GM19193 (cell line): ENCODE results near the gene CAMKK1.

Experiments
- POLR2A ChIP-seq: IDR thresholded peaks from 4 replicates; pipeline ENCODE4 v1.6.1; 2011; ENCODE audit not compliant: insufficient read depth, insufficient read length; ENCODE audit errors: extremely low read depth

The CAMKK1 gene

GRCh38 chr17:3875317-3875716 lies 17.5 kb downstream of the CAMKK1 start:
- TF ChIP-seq POLR2A = no peak

DNA sequence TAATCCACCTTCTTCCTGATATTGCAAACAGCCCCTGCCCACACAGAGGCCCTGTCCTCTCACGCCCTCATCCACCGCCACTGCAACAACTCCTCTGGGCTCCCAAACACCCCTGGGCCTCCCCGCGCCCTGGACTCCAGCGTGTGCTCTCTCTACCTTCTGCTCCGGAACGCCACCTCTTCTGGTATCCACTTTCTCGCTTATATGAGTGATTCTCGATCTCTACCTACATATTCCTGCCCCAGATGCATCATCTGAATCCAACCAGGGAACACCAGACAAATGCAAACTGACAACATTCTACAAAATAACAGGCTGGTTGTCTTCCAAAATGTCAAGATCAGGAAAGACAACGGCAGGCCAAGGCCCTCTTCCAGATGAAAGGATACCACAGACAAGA lies 19.0 kb downstream of the CAMKK1 start:
- no peak for TF ChIP-seq POLR2A

DNA sequence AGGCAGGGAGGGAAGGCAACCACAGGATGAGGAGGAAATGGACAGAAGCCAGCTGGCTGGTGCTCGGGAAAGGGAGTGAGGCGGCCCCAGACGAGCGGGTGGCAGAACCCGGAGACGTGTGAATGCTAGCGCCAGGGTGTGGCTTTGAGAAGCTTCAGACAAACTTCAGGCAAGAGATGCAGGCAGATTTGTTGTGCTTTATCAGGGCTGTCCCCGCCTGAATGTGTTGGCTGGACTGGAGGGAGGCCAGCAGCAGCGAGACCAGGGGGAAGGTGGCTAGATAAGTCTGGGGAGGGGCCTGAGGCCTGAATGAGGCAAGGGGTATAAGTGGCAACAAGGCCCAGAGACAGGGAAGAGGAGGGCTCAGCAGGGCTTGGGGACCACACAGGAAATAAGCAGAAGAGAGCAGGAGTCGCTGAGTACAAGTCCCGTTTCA lies 22.0 kb downstream of the CAMKK1 start:
- TF ChIP-seq POLR2A = no peak

DNA sequence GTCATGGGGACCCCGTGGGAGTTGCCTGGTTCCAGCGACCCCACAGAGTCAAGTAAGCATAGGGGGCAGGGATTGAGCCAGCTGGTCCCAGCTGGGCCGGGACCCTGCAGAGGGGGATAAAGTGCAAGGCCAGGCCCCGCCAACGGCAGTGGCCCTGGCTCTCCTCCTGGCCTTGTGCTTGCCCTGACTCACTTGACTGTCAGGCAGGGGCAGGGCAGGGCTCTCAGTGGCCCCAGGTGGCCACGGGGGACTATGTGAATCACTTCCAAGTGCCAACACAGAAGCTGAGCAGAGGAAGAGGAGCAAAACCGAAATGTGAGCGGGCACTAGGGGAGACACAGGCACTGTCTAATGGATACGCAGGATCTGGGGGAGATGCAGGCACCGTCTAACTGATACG lies 25.2 kb downstream of the CAMKK1 start:
- no peak for TF ChIP-seq POLR2A

- no peak for TF ChIP-seq POLR2A
Measured at GRCh38 chr17:3867106-3867505, 25.7 kb downstream of the CAMKK1 start.

GRCh38 chr17:3866276-3866675 lies 26.6 kb downstream of the CAMKK1 start:
- TF ChIP-seq POLR2A = no peak

DNA sequence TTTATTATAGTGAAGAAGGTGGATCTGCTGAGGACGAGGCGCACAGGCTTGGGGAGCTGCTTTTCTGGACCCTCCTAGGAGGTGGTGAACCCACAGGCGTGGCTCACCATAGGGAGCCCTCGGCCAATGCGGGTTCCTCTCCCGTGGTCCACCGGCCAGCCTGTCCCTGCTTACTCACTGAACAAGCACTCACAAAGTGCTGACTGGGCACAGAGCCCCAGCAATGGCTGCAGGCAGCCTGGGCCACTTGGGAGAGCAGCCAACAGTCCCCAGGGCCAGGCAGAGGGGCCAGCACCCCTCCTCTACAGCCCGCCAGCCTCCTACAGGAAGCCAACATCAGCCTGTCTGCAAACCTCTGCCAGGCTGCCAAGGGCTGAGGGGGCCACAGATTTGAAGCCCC lies 27.7 kb downstream of the CAMKK1 start:
- TF ChIP-seq POLR2A = no peak

DNA sequence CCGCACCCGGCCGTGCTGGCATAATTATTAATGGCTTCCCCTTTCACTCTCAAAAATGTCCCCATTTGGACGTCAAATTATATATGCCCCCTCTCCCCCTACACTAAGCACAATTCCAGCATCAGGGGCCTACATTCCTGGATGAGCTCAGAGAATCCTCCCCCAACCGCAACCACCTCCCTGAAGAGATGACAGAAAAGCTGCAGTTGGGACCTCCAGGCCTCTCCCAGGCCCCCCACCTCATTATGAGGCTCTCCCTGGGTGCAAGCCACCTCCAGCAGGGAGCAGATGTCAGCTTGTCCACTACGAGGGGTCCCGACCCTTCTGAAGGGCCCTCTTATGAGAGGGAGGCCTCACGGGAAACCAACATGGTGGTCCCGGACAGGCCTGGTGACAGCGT lies 28.3 kb downstream of the CAMKK1 start:
- TF ChIP-seq POLR2A = no peak

DNA sequence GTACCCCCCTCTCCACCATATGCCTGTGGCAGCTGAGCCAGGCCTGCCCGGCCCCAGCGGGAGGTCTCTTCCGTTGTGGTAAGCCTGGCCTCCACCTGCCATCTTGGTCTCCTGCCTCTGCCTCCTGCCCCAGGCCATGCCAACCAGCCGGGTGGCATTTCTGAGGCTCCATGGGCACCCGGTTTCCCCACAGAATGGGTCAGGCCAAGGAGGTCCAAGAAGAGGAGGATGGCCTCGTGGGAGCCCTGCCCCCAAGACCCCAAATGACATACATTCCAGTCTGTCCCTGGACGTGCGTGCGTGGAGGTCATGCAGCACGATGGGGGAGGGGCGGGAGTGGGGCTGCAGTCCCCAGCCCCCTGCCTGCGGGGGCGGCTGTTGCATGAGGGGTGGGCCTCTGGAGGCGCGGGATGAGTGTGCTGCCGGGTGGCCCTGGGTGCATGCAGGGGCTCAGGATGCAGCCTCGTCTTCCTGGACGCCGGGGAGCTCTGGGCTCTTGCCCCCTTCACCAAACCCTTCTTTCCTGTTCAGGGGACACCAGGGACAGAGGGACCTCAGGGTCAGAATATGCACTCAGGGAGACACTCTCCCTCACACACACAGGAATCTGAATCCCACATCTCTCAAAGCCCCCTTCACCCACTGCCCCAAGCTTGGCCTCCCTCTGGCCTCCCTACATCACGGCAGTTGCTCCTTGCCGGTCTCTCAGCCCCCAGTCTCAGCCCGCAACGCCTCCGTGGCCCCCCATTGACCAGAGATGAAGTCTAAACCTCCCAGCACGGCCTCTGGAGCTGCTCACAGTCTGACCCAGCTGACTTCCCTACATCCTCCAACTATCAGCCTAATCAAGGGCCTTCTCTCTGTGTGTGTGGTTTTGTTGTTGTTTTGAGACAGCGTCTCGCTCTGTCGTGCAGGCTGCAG lies 30.8 kb downstream of the CAMKK1 start:
- TF ChIP-seq POLR2A = no peak

DNA sequence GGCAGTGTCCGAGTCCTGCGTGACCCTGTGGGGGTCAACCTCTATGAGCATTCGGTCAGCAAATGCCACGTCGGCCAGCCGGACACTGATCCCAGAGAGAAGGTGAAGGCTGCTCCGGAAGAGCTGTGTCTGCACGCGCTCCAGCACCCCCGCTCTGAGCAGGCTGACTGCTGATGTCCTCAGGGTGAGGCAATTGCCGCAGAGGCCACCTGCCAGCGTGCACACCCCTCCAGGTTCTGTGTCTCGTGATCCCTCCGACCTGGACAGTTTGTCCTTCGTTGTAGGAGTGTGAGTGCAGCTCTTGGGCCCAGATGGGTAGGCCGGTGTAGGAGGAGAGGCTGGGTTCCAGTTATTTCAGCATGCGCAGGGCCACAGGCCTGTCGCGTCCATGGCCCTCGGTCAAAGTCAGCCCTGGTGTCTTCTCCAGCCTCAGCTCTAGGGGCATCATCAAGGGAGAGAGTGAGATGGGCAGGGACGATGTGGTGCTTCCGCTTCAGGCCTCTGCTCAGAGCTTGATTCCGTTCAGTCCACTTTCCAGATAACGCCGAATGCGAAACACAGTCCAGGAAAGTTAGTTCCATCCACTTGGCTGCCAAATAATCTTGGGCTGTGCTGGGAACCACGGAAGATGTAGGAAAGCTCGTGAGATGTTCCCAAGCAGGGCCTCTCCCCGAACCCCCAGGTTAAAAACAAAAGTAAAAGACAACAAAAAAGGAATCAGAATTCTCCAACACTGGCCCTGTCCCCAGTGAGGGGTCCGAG lies 31.7 kb downstream of the CAMKK1 start:
- no peak for TF ChIP-seq POLR2A

DNA sequence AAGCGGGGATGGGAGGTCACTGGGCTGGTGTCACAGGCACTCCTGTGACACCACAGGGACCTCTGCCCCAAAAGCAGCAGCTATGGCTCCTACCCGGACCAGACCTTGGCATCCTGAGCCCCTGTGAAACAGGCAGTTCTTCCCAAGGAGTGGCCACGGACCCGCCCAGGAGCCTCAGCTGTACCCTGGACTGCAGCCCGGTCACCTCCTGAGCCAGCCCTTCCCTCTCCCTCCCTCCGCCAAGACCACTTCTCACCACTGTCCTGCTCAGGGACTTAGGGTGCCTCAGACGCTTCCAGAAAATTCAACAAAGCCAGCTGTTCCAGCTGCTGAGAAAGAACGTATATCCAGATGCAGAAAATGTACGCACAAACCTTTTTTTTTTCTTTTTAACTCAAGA lies 32.9 kb downstream of the CAMKK1 start:
- no peak for TF ChIP-seq POLR2A

- no peak for TF ChIP-seq POLR2A
Measured at GRCh38 chr17:3857261-3858105, 35.4 kb downstream of the CAMKK1 start.

- no peak for TF ChIP-seq POLR2A
Measured at GRCh38 chr17:3852561-3852960, 40.3 kb downstream of the CAMKK1 start.

DNA sequence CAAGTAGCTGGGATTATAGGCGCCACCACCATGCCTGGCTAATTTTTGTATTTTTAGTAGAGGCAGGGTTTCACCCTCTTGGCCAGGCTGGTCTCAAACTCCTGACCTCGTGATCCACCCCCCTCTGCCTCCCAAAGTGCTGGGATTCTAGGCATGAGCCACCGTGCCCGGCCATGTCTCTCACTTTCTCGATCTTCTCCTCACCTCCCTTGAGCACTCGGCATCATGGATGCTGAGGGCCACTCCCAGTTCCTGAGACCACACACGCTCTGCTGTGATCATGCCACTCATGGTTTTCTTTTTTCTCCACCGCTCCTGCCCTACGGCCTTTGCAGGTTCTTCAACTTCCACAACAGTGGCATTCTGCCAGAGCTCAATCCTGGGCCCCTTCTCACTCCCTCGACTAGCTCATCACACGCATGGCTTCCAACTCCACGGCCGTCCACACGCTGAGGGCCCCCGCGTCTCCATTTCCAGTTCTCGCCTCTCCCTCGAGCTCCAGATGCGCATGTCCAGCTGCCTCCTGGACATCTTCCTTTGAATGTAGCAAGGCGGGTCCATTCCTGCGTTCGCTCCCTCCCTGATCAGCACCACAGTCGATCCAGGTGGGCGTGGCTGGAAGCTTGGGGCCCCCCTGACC lies 41.3 kb downstream of the CAMKK1 start:
- no peak for TF ChIP-seq POLR2A

- TF ChIP-seq POLR2A = no peak
Measured at GRCh38 chr17:3848229-3848835, 44.5 kb downstream of the CAMKK1 start.

DNA sequence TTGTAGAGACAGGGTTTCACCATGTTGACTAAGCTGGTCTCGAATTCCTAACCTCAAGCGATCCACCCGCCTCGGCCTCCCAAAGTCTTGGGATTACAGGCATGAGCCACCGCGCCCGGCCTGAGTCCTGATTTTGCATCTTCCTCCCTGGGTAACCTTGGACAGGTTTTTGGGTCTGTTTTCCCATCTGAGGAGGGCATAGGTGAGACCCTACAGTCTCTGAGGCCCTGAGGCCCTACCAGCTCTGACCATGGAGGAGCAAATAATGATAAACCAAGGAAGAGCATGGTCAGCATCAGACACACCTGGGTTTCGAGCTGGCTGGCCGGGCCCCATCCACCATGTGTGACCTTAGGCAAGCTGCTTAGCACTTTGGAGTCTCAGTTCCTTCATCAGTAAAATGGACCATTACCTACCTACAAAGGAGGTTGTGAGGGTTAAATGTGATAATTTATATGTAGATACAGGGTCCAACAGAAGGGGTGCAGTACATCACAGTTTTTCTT lies 45.6 kb downstream of the CAMKK1 start:
- no peak for TF ChIP-seq POLR2A
